GM21717 (cell line): Measurements from ENCODE around the gene MROH2A.

ENCODE experiments used
- ATAC-seq: cut with Tn5 transposase; IDR thresholded peaks from one replicate; pipeline ENCODE4 v1.9.1; 2021; ENCODE audit warnings: mild to moderate bottlenecking, moderate library complexity; ENCODE audit not compliant: unreplicated experiment

Gene MROH2A

DNA sequence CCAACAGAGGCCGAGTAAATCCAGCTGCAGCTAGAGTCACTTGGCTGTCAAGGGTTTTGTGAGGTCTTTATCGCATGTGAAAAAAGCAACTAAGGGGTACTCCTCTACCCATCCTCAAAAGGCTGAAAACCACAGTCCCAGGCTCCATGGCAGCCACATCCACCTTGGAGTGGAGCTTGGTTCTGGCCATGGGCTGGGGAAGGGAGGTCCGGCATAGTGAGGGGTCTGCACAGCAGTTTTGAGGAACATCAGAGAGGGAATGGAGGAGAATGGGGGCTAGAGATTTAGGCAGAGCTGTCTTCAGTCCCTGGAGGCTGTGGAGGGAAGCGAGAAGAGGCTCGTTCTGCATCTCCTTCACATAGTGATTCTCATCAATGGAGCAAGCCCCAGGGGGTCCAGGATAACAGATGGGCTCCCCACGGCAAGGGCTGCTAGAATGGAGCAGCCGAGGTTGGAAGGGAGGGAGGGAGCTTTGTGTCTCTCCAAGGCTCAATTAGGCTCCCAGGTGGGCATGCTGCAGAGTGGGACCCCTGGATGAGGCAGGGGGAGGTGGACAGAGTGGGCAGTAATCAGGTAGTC lies 21.0 kb downstream of the MROH2A start:
- no peak for ATAC-seq

- no peak for ATAC-seq
Observed at GRCh38 chr2:233799716-233800115, 21.6 kb downstream of the MROH2A start.

GRCh38 chr2:233800208-233800607 lies 22.1 kb downstream of the MROH2A start:
- ATAC-seq: no peak

DNA sequence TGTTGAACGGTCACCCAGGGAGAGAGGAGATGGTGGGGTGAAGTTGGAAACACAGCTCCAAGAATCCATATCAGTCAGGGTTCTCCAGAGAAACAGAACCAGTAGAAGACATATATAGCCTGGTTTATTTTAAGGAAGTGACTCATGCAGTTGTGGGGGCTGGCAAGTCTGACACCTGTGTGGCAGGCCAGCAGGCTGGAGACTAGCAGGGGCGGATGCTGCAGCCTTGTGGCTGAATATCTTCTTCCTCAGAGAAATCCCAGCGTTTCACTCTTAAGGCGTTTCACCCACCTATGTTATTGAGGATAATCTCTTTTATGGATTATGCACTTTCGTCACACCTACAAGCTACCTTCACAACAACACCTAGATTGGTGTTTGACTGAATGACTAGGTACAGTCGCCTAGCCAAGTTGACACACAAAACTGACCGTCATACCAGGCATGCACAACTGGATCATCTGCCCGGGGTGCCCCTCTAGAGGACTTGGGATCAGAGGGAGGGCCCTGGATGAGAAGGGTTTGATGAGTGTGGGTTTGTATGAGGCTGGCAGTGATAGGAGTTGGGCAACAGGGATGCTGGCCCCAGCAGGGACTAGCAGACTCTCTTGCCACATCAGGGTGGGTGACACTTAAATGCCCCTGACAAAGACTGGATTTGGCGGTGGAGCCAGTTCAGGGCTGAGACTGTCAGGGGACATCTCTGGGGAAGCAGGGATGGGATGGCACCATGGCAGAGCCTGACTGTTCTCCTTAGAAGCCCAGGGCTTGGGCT lies 23.4 kb downstream of the MROH2A start:
- no peak for ATAC-seq

- ATAC-seq: no peak
Observed at GRCh38 chr2:233802132-233802815, 24.1 kb downstream of the MROH2A start.

GRCh38 chr2:233803292-233803911 lies 25.3 kb downstream of the MROH2A start:
- ATAC-seq: no peak

- no peak for ATAC-seq
Observed at GRCh38 chr2:233803994-233804393, 25.9 kb downstream of the MROH2A start.

DNA sequence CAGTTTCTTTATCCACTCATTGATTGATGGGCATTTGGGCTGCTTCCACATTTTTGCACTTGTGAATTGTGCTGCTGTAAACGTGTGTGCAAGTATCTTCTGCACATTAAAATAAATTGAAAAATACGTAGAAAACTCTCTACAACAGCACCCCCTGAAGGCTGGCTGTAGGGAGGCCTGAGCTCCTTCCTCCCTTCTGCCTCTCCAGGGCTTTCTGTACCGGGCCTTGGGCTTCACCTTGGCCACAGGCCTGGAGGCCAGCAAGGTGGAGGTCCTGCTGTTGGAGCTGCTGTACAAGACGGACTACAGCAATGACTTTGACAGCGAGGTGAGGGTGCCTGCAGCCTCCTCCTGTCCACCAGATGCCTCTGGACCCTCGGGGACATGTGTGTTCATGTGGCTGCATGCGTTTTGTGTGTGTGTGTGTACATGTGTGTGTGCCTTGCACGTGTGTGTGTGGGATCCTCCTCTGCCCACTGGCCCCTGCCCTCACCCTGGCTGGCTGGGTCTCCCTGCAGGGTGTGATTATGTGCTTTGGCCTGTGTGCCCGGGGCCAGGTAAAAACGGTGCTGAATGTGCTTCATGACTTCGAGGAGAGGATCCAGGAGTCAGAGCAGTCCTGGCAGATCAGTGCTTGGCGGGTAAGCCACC lies 29.2 kb downstream of the MROH2A start:
- no peak for ATAC-seq

GRCh38 chr2:233807966-233808935 lies 30.1 kb downstream of the MROH2A start:
- no peak for ATAC-seq

GRCh38 chr2:233810385-233810784 lies 32.3 kb downstream of the MROH2A start:
- ATAC-seq: no peak

- ATAC-seq: no peak
Observed at GRCh38 chr2:233811087-233811486, 33.0 kb downstream of the MROH2A start.

DNA sequence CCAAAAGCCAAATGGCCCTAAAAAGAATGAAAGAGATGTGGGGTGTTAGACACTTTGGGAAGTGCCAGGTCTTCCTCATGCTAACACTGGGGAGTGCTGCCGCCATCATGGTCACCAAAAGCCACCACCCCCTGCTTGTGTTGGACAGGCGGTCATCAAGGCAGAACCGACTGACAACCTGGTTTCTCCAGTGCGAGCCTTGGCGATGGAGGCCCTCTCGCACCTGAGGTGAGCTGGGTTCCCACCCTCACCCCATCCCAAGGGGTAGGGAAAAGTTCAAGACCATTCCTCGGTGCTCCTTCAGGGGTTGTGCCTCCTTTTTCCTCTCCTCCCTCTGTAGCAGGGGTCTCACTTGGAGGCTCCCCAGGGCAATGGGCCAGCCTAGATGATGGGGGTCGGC lies 33.6 kb downstream of the MROH2A start:
- no peak for ATAC-seq

- ATAC-seq: no peak
Observed at GRCh38 chr2:233813236-233814055, 35.3 kb downstream of the MROH2A start.

- ATAC-seq: no peak
Observed at GRCh38 chr2:233814056-233814835, 36.1 kb downstream of the MROH2A start.

DNA sequence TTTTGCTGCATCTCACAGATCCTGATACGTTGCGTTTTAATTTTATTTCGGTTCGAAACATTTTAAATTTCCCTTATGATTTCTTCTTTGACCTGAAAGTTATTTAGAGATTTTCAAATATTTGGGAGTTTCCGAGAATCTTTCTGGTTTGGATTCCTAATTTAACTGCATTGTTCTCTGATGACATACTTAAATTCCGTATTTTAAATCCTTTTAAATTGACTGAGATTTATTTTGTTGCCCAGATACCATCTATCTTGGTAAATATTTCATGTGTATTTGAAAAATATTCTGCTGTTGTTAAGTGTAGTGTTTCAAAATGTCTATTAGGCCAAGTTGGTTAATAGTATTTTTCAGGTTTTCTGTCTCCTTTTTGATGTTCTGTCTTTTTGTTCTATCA lies 37.7 kb downstream of the MROH2A start:
- no peak for ATAC-seq

GRCh38 chr2:233816334-233816733 lies 38.2 kb downstream of the MROH2A start:
- no peak for ATAC-seq

DNA sequence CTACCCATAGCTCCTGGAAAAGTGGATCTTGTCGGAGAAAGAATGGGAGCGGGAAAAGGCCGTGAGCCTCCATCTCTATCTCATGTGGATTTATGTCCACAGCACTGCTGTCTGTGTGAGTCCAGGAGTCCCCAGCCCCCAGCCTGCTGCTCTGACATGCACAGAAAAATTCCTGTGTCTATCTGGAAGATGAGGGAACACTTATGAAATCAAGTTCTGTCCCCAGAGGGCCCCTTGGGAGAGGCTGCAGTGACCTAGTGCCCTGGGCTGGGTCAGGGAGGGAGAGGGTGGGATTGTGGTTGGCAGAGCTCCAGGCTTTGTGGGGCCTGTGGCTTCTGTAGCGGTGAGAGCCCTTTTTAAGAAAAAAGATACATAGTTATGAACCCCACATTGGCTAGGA lies 38.6 kb downstream of the MROH2A start:
- ATAC-seq: no peak

- ATAC-seq: no peak
Observed at GRCh38 chr2:233817361-233817911, 39.3 kb downstream of the MROH2A start.
